Measurements from ENCODE around the gene EFHC1. TPM values are rescaled to one million over a fixed set of nuclear protein-coding genes. Genes with fewer than 3 reads are reported as not detected.

EFHC1 gene
- total RNA-seq, 1 donor from 2014 or later: 25.6 TPM

- Mint-ChIP-seq H3K36me3 (ENCODE audit: unreplicated experiment) (no peaks in the 10 kb centered on the region), H3K27me3 (ENCODE audit: unreplicated experiment) (no peaks in the 10 kb centered on the region), H3K4me3 (ENCODE audit: unreplicated experiment) (peak overlapping the region; percentile 3), H3K9me3 (ENCODE audit: unreplicated experiment) (peaks cover 2% of the 10 kb centered on the region), H3K27ac (ENCODE audit: unreplicated experiment) (peak overlapping the region; percentile 81), H3K4me1 (ENCODE audit: low read depth, unreplicated experiment) (peaks cover 42% of the 10 kb centered on the region)
- TF ChIP-seq, protein P1, sequence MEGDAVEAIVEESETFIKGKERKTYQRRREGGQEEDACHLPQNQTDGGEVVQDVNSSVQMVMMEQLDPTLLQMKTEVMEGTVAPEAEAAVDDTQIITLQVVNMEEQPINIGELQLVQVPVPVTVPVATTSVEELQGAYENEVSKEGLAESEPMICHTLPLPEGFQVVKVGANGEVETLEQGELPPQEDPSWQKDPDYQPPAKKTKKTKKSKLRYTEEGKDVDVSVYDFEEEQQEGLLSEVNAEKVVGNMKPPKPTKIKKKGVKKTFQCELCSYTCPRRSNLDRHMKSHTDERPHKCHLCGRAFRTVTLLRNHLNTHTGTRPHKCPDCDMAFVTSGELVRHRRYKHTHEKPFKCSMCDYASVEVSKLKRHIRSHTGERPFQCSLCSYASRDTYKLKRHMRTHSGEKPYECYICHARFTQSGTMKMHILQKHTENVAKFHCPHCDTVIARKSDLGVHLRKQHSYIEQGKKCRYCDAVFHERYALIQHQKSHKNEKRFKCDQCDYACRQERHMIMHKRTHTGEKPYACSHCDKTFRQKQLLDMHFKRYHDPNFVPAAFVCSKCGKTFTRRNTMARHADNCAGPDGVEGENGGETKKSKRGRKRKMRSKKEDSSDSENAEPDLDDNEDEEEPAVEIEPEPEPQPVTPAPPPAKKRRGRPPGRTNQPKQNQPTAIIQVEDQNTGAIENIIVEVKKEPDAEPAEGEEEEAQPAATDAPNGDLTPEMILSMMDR (IDR thresholded peaks at IDR 0.05; ENCODE audit: partially characterized antibody, unreplicated experiment): no peak
- no peak for DNase-seq
These were observed 94.4 kb downstream of the EFHC1 start for GRCh38 chr6:52514514-52514913.

GRCh38 chr6:52515219-52515960 lies 95.2 kb downstream of the EFHC1 start:
- Mint-ChIP-seq H3K4me1 (ENCODE audit: low read depth, unreplicated experiment) (peaks cover 44% of the 10 kb centered on the region), H3K9me3 (ENCODE audit: unreplicated experiment) (peaks cover 2% of the 10 kb centered on the region), H3K4me3 (ENCODE audit: unreplicated experiment) (no peak overlapping the region), H3K27ac (ENCODE audit: unreplicated experiment) (peak overlapping the region; percentile 81), H3K36me3 (ENCODE audit: unreplicated experiment) (no peaks in the 10 kb centered on the region), H3K27me3 (ENCODE audit: unreplicated experiment) (peaks cover 3% of the 10 kb centered on the region)
- TF ChIP-seq, protein P1 (IDR thresholded peaks at IDR 0.05; ENCODE audit: partially characterized antibody, unreplicated experiment): no peak
- no peak for DNase-seq

DNA sequence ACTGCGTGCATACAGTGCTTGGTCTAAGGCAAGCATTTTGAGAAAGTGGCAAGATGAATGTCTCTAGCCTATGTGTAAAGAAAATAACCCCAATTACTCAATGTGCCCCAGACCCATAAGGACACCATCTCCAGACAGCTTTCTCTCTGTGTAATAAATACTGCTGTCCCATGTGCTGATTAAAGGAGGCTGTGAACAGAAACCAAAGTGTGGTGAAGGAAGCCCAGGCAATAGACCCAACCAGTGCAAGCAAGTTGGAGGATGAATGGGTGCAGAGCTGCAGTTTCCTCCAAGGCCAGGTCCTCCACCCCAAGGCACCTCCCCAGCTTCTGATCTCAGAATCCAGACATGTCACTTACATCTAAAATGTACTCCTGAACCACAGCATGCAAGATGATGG lies 96.1 kb downstream of the EFHC1 start:
- H3K4me1 Mint-ChIP-seq (ENCODE audit: low read depth, unreplicated experiment): peaks cover 40% of the 10 kb centered on the region
- H3K36me3 Mint-ChIP-seq (ENCODE audit: unreplicated experiment): no peaks in the 10 kb centered on the region
- H3K4me3 Mint-ChIP-seq (ENCODE audit: unreplicated experiment): no peak overlapping the region
- no peak overlapping the region for H3K27ac Mint-ChIP-seq (ENCODE audit: unreplicated experiment)
- TF ChIP-seq, protein P1 (IDR thresholded peaks at IDR 0.05; ENCODE audit: partially characterized antibody, unreplicated experiment): no peak
- H3K27me3 Mint-ChIP-seq (ENCODE audit: unreplicated experiment): peaks cover 4% of the 10 kb centered on the region
- DNase-seq: no peak
- H3K9me3 Mint-ChIP-seq (ENCODE audit: unreplicated experiment): peaks cover 2% of the 10 kb centered on the region

- peaks cover 38% of the 10 kb centered on the region for H3K4me1 Mint-ChIP-seq (ENCODE audit: low read depth, unreplicated experiment)
- H3K9me3 Mint-ChIP-seq (ENCODE audit: unreplicated experiment): peaks cover under 1% of the 10 kb centered on the region
- DNase-seq: no peak
- H3K27ac Mint-ChIP-seq (ENCODE audit: unreplicated experiment): no peak overlapping the region
- H3K36me3 Mint-ChIP-seq (ENCODE audit: unreplicated experiment): no peaks in the 10 kb centered on the region
- H3K27me3 Mint-ChIP-seq (ENCODE audit: unreplicated experiment): peaks cover 5% of the 10 kb centered on the region
- H3K4me3 Mint-ChIP-seq (ENCODE audit: unreplicated experiment): no peak overlapping the region
- TF ChIP-seq, protein P1 (IDR thresholded peaks at IDR 0.05; ENCODE audit: partially characterized antibody, unreplicated experiment): no peak
These were observed 96.8 kb downstream of the EFHC1 start for GRCh38 chr6:52516943-52517342.

DNA sequence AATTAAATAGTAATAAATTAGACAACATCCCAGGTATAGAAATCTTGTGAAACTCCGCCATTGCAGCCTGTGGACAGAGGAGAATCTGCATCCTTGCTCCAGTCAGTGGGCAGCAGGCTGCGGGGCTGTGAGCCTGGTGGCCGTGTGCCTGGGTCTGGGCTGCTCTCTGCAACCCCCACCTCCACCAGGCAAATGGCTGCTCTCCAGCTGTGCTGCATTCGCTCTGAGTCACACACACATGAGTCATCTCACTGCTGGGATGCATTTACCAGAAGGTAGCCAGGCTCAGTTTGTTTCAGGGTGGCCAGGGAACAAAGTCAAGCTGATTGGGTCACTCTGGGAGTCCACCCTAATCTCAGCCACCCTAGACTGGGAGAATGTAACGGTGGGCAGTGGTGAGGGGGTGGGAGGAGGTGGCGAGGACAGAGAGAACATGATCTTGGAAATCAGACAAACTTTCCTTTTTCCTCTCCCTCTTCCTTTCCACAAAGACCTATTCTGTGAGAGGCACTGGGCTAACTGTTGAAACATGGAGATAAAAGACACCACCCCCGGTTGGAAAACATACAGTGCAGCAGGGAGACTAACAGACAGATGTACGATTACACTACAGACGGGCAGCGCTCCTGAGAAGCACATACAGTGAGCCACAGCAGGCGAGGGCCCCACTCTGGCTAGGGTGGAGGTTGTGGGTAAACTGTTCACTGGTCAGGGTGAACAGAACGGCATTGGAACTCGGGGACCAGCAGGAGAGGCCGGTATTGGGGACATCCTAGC lies 97.5 kb downstream of the EFHC1 start:
- Mint-ChIP-seq H3K27me3 (ENCODE audit: unreplicated experiment) (peaks cover 6% of the 10 kb centered on the region), H3K9me3 (ENCODE audit: unreplicated experiment) (no peaks in the 10 kb centered on the region), H3K36me3 (ENCODE audit: unreplicated experiment) (no peaks in the 10 kb centered on the region), H3K27ac (ENCODE audit: unreplicated experiment) (peak overlapping the region; percentile 90), H3K4me3 (ENCODE audit: unreplicated experiment) (peak overlapping the region; percentile 44), H3K4me1 (ENCODE audit: low read depth, unreplicated experiment) (peaks cover 40% of the 10 kb centered on the region)
- peak; percentile 56 for DNase-seq
- TF ChIP-seq, protein P1 (IDR thresholded peaks at IDR 0.05; ENCODE audit: partially characterized antibody, unreplicated experiment): no peak

All from glutamatergic neuron (in vitro differentiated cells).